Measurements from ENCODE around the gene ROCK1.
"Not testable (repeated sequence)": the region's sequence is repeated elsewhere in the genome, so short reads cannot be mapped to it uniquely, and the experiment has no call there.

ROCK1 gene

DNA sequence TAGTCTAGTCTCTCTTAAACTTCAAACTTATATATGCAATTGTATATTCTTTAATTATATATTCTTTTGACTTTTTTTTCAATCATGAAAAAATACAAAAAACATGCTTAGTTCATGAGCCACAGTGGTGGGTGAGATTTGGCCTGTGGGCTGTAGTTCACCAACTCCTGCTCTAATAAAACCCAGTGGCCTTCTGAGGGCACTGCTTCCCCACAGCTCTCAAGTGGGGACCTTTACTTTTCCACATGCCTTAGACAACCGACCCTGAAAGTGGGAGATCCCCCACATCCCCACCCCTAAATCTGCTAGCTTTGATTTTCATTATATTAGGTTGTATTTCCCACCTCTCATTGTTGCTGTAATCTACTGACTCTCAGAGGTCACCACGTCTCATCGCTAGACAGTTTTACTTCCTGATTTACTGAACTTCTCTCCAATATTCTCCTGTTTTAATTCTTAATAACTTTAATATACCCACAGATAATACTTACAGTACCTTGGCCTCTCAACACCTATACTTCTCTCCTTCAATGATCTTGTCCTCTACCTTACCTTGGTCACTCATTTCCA is 57.3 kb downstream of the ROCK1 start:
- no peak for DNase-seq (ENCODE audit: low read depth in 2 of 2)

DNA sequence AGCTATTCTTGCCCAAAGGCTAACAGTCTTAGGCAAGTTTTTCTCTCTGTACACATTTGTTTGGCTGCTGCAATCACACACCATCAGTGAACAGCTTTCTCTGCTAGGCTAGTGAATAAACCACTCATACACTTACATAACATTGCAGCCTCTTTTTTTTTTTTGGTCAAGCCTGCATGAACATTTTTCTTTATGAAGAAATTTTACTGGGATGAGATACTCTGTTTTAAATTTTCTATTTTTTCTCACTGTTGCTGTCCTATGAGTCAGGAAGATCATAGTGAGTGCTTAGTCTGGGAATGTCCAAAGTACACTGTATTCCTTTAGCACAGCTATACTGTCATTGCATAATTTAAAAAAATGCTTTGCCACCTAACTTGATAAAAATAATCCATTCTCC is 58.5 kb downstream of the ROCK1 start:
- DNase-seq (ENCODE audit: low read depth in 2 of 2), result peak; percentile 76 to 77

GRCh38 chr18:21052385-21052784 is 59.2 kb downstream of the ROCK1 start:
- DNase-seq (ENCODE audit: low read depth in 2 of 2), result no peak

DNA sequence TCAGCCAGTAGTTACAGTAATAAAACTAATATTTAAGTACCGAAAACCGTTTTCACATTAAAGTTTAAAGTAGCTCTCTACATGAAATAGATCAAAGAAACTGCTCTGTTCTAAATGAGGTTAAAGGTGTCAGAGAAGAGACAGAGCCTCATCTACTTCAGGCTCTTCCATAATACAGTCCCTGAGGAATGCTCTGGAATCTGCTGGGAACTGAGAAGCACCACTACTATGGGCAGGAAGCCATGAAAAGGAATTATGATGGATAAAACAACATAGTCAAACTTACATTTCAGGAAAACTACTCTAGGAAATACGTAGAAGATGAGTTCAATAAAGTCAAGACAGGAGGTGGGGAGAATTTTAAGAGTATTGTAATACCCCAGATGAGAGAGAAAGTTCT is 60.0 kb downstream of the ROCK1 start:
- DNase-seq (ENCODE audit: low read depth in 2 of 2), result peak; percentile 5 to 12

DNA sequence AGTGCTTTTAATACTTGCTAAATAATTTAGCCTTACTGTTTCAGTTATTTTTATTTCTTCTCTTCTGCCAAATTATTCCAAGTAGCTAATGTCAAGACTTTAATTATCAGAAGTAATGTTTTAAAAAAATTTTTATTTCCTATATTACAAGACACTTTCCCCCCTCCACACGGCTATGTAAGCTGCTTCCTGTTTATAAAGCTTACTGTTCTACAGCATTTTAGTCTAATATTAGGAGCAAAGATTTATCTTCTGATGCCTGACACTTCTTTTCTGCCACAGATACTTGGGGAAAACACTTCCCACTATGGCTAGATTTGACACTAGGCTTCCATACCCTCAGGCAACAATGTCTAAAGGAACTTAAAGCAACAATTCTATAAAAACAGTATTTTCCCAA is 62.3 kb downstream of the ROCK1 start:
- DNase-seq (ENCODE audit: low read depth in 2 of 2), result no peak

GRCh38 chr18:21047126-21047525 is 64.5 kb downstream of the ROCK1 start:
- DNase-seq (ENCODE audit: low read depth in 2 of 2), result no peak

GRCh38 chr18:21040466-21040865 is 71.1 kb downstream of the ROCK1 start:
- no peak for DNase-seq (ENCODE audit: low read depth in 2 of 2)

DNA sequence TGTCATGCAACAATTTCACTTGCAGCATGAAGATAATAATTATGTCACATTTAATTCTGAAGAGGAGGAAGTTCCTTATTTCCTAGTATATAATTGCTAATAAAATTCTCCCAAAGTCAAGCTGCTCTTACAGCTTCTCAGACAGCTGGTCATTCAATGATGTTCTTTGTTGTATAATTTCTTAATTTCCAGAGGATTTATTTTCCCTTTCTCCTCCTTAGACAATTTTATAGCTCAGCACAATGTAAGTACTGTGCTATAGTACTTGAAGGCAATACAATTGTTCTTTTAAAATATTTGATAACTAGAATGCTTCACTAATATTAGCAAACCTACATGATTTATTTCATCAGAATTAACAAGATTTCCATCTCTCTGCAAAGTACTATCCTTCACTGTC is 73.4 kb downstream of the ROCK1 start:
- no peak for DNase-seq (ENCODE audit: low read depth in 2 of 2)

DNA sequence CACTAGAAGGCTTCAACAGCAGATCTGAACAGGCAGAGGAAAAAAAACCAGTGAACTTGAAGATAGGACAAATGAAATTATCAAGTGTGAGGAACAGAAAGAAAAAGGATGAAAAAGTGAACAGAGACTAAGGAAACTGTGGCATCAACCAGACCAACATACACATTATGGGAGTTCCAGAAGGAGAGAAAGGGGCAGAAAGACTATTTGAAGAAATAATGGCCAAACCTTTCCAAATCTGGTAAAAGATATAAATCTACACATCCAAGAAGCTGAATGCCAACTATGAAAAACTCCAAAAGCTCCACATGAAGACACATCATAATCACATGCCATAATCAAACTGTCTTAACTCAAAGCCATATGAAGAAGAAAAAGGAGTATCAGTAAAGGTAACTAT is 79.8 kb downstream of the ROCK1 start:
- DNase-seq (ENCODE audit: low read depth in 2 of 2), result no peak

DNA sequence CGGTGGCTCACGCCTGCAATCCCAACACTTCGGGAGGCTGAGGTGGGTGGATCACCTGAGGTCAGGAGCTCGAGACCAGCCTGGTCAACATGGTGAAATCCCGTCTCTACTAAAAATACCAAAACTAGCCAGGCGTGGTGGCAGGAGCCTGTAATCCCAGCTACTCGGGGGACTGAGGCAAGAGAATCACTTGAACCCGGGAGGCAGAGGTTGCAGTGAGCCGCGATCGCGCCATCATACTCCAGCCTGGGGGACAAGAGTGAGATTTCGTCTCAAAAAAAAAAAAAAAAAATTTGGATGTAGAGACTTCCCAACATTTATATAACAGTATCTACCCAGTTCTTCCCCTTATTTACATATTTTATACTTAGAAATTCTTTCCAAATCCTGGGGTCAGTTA is 93.4 kb downstream of the ROCK1 start:
- DNase-seq (ENCODE audit: low read depth in 2 of 2), result not testable (repeated sequence)

GRCh38 chr18:21012308-21012707 is 99.3 kb downstream of the ROCK1 start:
- no peak for DNase-seq (ENCODE audit: low read depth in 2 of 2)

- peak; percentile 86 to 88 for DNase-seq (ENCODE audit: low read depth in 2 of 2)
Observed at GRCh38 chr18:21004726-21005125, 106.9 kb downstream of the ROCK1 start.

DNA sequence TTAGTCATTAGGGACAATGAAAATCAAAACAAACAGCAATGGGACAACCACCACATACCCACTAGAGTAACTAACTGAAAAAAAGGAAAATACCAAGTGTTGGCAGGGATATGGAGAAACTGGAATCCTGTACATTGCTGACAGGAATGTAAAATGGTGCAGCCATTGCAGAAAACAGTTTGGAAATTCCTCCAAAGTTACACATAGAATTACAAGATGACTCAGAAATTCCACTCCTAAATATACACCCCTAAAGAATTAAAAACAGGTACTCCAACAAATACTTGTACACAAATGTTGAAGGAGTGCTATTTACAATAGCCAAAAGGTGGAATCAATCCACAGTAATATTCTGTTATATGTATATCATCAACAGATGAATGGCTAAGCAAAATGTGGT is 110.9 kb downstream of the ROCK1 start:
- DNase-seq (ENCODE audit: low read depth in 2 of 2), result peak in 1 of 2 experiments; percentile 13

- DNase-seq (ENCODE audit: low read depth in 2 of 2), result no peak
Observed at GRCh38 chr18:20997371-20997770, 114.2 kb downstream of the ROCK1 start.

- DNase-seq (ENCODE audit: low read depth in 2 of 2), result no peak
Observed at GRCh38 chr18:20996418-20996817, 115.2 kb downstream of the ROCK1 start.

DNA sequence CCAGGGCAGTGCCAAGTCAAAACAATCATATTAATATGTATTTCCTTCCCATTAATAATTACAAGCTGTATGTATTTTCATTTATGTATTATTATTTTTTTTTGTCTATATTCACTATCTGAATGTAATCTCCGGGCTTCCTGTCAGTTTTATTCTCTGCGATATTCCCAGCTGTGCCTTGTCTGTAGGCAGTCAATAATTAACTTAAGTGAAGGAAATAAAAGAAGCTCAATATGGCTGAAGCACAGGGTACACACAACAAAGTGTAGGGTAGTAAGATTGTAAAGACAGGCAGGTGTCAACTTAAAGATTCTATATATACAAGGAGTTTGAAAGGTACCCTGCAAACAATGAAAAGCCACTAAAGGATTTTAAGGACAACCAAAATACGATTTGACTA is 122.9 kb downstream of the ROCK1 start:
- DNase-seq (ENCODE audit: low read depth in 2 of 2), result no peak

DNA sequence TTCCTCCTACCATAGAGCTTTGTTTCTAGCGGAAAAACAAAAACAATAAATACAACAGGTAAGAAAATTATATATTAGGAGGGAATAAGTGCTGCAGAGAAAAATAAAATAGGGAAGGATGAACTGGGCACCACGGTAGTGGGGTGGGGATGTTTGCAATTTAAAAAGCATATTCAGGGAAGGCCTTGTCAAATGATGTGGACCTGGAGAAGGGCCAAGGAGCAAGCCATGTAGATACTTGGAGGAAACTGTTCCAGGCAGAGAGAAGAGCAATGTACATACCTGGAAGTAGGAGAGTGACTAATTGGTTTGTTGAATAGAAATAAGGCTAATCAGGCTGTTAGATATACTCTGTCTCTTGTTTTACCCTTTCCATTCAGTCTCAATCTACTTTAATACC is 136.5 kb downstream of the ROCK1 start:
- DNase-seq (ENCODE audit: low read depth in 2 of 2), result no peak

GRCh38 chr18:20971886-20972267 is 139.7 kb downstream of the ROCK1 start:
- DNase-seq (ENCODE audit: low read depth in 2 of 2), result peak in 1 of 2 experiments; percentile 3

GRCh38 chr18:20966795-20967194 is 144.8 kb downstream of the ROCK1 start:
- no peak for DNase-seq (ENCODE audit: low read depth in 2 of 2)

DNA sequence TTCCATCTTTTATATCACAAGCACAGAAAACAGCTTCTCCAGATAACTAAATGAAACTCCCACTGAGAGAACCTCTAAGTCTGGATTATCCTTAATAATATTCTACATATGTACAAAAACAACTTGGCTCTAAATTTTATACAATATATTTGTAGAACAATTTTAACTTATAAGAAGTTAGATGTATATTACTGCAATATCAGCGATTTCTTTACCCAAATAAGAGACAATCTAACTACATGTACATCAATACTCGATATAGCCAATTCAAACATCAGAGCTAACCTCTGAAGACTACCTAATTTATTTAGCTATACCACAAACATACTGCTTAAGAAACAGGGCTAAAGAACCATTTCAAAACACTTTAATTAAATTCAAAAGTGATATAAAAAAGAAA is 148.6 kb downstream of the ROCK1 start:
- DNase-seq (ENCODE audit: low read depth in 2 of 2), result no peak

DNA sequence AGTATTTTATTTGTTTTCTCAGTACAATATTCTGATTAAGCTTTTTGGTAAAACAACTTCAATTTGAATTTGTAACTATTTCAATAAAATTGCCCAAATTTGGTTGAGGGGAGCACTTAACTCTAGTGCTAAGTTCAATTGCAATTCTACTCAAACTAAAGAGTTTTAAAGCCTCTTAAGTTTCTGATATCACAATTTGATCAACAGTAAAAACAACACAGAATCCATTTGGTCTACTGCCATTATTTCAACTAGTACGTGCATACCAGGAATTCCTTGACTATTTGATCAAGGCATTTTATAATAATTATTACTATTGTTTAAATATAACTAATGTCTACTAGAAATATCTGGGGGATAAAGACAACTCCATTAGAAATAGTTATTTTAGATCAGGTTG is 150.9 kb downstream of the ROCK1 start:
- no peak for DNase-seq (ENCODE audit: low read depth in 2 of 2)

DNA sequence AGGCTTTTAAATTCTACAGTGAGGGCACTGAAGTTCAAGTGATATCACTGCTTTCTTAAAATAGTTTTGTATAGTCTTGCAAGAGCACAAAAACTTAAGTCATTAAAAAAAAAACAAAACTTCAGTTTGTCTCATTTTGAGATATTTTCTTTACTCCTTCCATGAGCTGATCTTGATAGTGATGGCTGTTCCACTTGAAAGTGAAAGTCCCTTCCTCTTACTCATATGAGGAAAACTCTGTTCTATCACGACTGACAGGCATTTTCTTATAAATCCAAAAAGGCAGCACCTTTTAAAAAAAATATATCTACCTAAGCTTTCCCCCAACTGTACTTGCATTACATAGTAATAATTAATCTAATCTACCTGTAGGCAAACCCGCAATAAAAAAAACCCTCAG is 160.8 kb downstream of the ROCK1 start:
- not testable (repeated sequence) for DNase-seq (ENCODE audit: low read depth in 2 of 2)

Measured in fibroblast of skin of left quadriceps (primary cell).